Measurements from ENCODE around the gene RWDD1. TPM values are rescaled to one million over a fixed set of nuclear protein-coding genes. Genes with fewer than 3 reads are reported as not detected.
A peak's percentile ranks its signal among the peaks of the same experiment; 100 is the strongest.

RWDD1 gene
- total RNA-seq, 1 donor, result 45.3 TPM

GRCh38 chr6:116577486-116577885, 6.2 kb downstream of the RWDD1 start:
- no peak for DNase-seq (ENCODE audit: low read depth)
- H3K4me3 ChIP-seq (ENCODE audit: low read depth, low read length), result no peak overlapping the region
- TF ChIP-seq, protein P1, sequence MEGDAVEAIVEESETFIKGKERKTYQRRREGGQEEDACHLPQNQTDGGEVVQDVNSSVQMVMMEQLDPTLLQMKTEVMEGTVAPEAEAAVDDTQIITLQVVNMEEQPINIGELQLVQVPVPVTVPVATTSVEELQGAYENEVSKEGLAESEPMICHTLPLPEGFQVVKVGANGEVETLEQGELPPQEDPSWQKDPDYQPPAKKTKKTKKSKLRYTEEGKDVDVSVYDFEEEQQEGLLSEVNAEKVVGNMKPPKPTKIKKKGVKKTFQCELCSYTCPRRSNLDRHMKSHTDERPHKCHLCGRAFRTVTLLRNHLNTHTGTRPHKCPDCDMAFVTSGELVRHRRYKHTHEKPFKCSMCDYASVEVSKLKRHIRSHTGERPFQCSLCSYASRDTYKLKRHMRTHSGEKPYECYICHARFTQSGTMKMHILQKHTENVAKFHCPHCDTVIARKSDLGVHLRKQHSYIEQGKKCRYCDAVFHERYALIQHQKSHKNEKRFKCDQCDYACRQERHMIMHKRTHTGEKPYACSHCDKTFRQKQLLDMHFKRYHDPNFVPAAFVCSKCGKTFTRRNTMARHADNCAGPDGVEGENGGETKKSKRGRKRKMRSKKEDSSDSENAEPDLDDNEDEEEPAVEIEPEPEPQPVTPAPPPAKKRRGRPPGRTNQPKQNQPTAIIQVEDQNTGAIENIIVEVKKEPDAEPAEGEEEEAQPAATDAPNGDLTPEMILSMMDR (IDR thresholded peaks at IDR 0.05; ENCODE audit: insufficient read depth, low read depth, low read length), result no peak

DNA sequence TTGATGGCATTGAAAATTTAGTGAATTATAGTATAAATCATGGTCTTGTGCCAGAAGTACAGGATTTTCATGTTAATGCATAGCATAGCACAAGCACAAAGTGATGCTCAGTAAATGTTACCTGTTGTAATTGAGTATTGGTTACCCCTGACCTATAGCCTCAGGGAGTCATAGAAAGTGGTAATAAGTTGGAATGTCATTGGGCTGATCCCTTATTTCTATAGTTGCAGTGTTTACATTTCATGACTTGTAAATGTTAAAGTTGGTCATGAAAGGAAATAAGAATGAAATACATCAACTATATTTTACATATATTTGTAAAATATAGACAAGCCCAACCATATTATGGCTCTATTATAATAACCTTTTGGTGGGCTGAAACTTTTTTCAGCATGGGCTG, 7.0 kb downstream of the RWDD1 start:
- TF ChIP-seq, protein P1 (IDR thresholded peaks at IDR 0.05; ENCODE audit: insufficient read depth, low read depth, low read length), result no peak
- DNase-seq (ENCODE audit: low read depth), result no peak
- H3K4me3 ChIP-seq (ENCODE audit: low read depth, low read length), result no peak overlapping the region

DNA sequence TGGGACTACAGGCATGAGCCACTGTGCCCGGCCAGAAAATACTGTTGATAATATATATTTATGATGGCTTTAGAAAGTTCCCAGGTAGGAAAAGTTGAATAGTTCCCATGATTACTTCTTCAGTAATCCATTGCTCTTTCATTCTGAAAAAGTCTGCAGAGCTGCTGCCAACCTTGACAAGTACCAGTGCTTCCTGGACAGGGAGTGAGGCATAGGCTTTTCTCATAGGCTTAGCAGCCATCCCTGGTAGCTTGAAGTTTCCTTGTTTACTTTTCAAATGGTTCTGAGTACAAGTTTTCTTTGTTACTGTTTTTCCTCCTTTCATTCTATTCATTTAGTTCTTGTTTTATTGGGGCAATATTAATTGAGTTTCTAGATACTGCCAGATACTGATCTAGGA, 7.8 kb downstream of the RWDD1 start:
- TF ChIP-seq, protein P1 (IDR thresholded peaks at IDR 0.05; ENCODE audit: insufficient read depth, low read depth, low read length), result no peak
- no peak overlapping the region for H3K4me3 ChIP-seq (ENCODE audit: low read depth, low read length)
- DNase-seq (ENCODE audit: low read depth), result peak; percentile 67

- TF ChIP-seq, protein P1 (IDR thresholded peaks at IDR 0.05; ENCODE audit: insufficient read depth, low read depth, low read length), result no peak
- no peak overlapping the region for H3K4me3 ChIP-seq (ENCODE audit: low read depth, low read length)
- peak; percentile 82 for DNase-seq (ENCODE audit: low read depth)
These were observed 8.9 kb downstream of the RWDD1 start for GRCh38 chr6:116580198-116580597.

DNA sequence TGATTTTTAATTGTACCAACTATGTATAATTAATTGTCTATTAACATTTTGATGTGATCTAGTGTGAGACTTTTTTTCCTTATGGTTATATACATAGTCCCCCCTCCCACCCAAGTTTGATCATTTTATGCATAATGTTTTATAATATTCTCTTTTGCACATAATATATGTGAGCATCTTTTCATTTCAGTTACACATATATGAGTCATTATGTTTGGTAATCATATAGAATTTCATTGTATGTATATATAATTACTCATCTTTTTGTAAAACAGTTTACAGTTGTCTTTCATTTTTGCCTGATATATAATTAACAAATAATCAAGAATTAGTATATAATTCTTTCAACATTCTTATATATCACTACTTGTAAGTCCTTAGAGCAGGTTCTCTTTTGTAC, 15.0 kb downstream of the RWDD1 start:
- no peak overlapping the region for H3K4me3 ChIP-seq (ENCODE audit: low read depth, low read length)
- TF ChIP-seq, protein P1 (IDR thresholded peaks at IDR 0.05; ENCODE audit: insufficient read depth, low read depth, low read length), result no peak
- DNase-seq (ENCODE audit: low read depth), result no peak

DNA sequence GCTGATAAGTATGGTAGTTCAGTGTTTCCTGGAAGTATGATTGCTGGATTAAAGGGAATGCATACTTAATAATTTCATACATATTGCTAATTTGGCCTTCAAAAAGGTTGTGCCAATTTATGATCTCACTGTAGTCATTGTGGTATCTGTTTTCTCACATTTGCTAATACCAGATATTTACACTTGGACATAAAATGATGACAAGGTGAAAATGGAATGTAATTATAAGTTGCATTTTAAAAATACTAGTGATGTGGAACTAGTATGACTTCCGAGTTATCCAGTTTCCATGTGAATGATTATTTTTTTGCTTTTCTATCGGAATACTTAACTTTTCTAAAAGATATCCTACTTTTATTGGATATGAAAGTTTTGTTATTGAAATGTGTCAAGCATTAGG, 15.4 kb downstream of the RWDD1 start:
- TF ChIP-seq, protein P1 (IDR thresholded peaks at IDR 0.05; ENCODE audit: insufficient read depth, low read depth, low read length), result no peak
- H3K4me3 ChIP-seq (ENCODE audit: low read depth, low read length), result no peak overlapping the region
- DNase-seq (ENCODE audit: low read depth), result no peak

DNA sequence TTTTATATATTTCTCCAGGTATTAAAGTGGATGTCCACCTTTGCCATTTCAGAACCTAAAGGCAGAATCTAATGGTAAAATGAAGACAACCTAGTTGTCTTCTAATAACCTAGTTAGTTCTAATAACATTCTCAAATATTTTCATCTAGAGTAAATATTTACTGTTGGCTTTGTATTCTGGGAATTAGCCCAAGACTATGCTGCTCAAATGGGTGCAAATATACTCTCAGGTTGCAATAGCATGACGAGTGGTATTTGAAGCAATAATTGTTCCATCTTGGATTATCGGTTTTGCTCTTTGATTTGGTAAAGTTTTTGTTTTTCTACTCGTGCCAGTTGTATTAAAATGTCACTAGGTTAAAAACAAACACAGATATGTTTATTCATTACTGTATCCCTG, 23.9 kb downstream of the RWDD1 start:
- no peak overlapping the region for H3K4me3 ChIP-seq (ENCODE audit: low read depth, low read length)
- TF ChIP-seq, protein P1 (IDR thresholded peaks at IDR 0.05; ENCODE audit: insufficient read depth, low read depth, low read length), result no peak
- no peak for DNase-seq (ENCODE audit: low read depth)

All from fibroblast of villous mesenchyme (primary cell).